Activated CD4-positive, alpha-beta T cell treated with anti-CD3 and anti-CD28 coated beads for 1 hour (primary cell): ENCODE data around the gene DTNB.

Experiments
- DNase-seq: peaks from one replicate; pipeline ENCODE4 v3.0.0-alpha.2; 2020

The DTNB gene

GRCh38 chr2:25362434-25363145, 310.8 kb downstream of the DTNB start:
- DNase-seq: peak; percentile 39

- peak; percentile 92 for DNase-seq
Observed at GRCh38 chr2:25362049-25362433, 311.3 kb downstream of the DTNB start.

DNA sequence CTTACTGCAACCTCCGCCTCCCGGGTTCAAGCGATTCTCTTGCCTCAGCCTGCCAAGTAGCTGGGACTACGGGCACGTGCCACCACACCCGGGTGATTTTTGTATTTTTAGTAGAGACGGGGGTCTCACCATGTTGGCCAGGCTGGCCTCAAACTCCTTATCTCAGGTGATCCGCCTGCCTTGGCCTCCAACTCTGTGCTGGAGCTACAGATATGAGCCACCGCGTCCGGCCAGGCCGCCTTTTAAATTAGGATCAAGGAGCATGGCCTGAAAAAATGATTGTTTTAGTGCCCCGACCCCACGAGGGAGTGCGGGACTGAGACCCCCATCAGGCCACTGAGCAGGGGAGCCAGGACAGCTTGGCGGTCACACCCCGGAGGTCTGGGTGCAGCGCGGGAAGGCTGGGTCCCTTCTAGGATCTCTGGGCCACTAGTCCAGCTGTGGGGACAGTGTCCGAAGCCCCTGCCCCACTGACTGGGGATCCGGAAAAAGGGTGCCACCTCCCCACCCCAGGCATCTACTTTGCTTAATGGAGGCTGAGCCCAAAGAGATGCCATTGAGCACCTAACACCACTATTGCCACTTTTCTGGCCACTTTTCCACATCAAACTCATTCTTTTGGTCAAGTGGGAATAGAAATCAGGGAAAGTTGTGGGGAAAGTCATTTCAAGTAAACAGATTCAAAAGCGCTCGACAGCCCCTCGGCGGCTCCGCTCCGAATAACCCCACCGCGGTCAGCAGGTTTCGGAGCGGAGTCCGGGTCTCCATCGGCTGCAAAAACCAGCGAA, 311.9 kb downstream of the DTNB start:
- no peak for DNase-seq

- no peak for DNase-seq
Observed at GRCh38 chr2:25358836-25359235, 314.5 kb downstream of the DTNB start.

GRCh38 chr2:25358249-25358815, 315.0 kb downstream of the DTNB start:
- no peak for DNase-seq

- no peak for DNase-seq
Observed at GRCh38 chr2:25356088-25356487, 317.3 kb downstream of the DTNB start.

- DNase-seq: no peak
Observed at GRCh38 chr2:25355270-25355669, 318.1 kb downstream of the DTNB start.

- no peak for DNase-seq
Observed at GRCh38 chr2:25354116-25354515, 319.3 kb downstream of the DTNB start.

GRCh38 chr2:25349397-25349796, 324.0 kb downstream of the DTNB start:
- no peak for DNase-seq

DNA sequence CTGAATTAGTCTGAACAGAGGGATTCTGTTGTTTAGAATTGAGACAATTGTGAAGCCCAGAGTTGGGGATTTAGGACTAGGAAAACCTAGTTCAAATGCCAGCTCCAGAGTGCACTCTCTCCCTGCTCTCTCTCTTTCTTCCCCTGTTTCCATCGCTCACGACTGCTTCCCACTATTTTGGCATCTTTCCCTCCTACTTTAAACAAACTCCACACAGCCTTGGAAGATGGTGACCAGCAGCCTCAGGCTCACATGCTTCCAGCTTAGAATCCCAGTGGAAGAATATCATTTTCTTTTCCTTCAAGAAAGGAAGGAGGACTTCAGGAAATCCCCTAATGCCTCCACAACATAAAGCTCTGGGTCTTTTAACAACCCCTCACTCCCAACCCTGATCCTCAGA, 325.5 kb downstream of the DTNB start:
- no peak for DNase-seq

DNA sequence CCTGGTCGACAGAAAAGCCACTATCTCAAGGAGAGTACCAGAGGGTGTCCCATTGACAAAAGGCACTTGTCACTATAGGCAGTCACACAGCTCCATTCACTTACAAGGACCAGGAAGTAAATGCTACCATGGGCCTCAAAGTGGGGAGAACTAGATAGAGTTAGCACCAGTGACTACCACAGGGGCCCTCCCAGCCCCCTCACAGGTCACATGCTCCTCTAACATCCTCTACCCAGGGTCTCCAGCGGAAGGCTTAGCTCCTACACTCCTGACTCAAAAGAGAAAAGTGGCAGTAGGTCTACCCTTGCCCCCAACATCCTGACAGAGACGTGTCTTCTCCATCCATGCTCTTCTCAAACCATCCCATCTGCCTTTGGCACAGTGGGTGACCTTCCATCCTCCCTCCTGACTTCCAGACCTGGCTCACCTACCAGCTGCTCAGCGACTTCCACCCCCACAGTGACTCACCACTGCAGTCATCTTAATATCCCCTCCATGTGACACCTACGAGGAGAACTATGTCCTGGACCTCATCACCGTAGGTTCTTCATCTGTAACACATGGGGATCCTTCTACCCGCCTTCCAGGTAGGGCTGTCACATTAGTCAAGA, 326.1 kb downstream of the DTNB start:
- no peak for DNase-seq

DNA sequence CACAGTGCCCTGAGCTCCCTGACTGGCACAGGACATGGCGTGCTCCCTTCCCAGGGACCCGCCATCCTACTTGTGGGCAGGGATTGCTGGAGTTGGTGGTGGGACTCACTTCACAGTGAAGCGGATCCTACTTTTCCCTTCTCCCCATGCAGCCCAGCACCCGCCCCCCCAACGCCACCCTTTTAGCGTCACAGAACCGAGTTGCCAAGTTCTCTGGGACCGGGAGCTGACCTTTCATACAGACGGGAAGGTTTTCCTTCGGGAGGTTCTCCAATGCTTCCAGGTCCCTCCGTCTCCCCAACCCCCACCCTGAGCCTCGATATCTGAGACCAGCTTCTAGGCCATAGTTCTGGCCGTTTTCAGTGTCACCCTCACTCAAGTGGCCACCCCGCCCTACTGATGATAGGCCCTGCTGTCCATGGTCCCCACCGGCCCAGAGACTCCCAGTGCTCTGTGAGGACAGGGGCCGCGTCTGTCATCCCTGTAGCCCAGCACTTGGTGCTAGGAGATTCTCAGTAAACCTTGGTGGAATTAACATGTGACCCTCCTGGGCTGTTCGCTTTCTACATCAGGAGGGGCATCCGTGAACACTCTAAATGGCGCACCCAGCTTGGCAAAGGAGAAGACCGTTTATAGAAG, 330.1 kb downstream of the DTNB start:
- no peak for DNase-seq

DNA sequence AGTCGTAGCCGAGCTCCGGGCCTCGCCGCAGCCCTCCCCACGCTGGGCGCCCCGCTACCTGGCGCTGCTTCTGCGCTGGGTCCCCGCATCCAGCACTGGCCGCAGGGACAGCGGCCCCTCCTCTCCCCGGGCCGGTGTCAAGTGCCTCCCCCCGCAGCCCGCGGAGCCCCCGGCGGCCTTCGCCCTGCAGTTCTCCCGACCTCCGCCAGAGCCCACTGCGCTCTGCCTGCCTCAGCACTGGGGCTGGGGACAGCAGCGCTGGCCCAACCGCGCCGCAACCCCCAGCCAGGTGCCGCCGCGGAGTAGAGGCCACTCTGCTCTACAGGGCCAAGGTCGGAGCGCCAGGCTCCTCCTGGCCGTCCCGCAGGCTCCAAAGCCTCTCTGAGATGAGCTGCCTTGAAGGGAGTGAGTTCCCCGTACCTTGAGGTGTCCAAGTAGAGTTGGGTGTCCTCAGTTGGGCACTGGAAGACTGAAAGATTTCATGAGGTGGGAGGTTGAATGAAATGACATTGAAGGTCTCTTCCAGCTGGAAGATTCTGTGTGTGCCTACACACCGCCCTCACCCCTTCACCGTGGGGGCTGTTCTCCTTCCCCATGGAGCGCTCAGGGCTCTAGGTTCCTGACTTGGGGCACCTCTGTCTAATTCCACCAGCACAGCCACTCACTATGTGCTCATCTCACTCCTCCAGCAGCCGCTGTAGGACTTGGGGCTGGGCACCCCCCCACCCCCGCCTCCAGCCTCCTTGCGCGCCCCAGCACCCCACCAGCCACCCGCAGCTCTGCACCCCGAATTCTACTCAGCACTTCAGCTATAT, 330.8 kb downstream of the DTNB start:
- DNase-seq: peak; percentile 68

GRCh38 chr2:25341753-25342371, 331.5 kb downstream of the DTNB start, which contains the start of gene DNMT3A:
DNMT3A (minus strand) TSS chr2:25341925; CDS start chr2:25313984, 27,941 bp downstream.
- peak; percentile 47 for DNase-seq

DNA sequence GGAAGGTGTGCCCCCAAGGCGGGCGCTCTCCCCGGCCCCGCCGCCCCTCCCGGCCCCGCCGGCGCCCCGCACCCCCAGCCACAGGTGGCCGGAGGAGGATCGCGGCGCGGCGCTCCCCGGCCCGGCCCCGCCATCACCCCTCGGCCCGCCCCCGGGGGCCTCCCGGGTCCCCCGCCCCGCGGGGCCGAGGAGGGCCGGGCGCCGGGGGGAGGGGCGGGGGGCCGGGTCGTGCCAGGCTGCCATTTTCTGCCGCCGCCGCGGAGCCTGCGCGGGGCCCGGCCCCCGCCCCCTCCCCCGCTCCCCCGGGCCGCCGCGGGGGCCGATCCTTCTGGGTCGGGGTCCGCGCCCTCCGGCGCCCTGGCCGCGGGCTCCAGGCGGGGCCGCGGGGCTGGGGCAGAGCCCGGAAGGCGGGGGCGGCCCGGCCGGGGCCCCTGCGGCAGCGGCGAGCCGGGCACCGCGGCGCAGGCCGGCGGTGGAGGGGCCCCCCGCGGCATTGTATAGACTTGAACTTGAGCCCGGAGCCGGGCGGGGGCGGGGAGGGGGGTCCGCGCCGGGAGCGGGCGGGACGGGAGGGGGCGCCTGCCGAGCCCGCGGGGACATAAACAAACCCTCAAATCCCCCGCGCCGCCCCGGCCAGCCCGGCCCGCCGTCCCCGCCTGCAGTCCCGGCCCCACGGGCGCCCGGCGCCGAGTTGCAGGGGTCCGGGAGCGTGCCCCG, 332.2 kb downstream of the DTNB start:
- DNase-seq: no peak

- no peak for DNase-seq
Observed at GRCh38 chr2:25340181-25340921, 333.0 kb downstream of the DTNB start.

GRCh38 chr2:25339791-25340180, 333.6 kb downstream of the DTNB start:
- no peak for DNase-seq

DNA sequence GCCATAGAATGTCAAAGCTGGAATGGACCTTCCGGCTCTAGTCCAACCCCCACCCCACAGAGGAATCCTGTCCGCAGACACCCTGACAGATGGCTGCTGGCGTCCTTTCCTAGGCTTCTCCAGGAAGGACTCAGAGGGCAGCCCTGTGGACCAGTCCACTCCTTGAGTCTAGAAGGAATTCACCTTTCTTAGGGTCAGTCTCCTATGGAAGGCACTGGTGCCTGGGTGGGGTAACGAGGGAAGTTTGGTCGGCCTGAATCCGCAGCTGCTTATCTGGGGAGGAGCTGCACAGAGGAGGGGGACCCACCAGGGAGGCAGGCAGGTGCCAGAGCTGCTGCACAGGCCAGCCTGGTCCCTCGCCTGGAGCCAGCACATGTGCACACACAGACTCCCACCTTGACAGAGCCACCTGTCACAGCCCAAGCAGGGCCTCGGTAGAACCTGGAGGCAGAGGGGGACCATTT, 334.1 kb downstream of the DTNB start:
- no peak for DNase-seq

DNA sequence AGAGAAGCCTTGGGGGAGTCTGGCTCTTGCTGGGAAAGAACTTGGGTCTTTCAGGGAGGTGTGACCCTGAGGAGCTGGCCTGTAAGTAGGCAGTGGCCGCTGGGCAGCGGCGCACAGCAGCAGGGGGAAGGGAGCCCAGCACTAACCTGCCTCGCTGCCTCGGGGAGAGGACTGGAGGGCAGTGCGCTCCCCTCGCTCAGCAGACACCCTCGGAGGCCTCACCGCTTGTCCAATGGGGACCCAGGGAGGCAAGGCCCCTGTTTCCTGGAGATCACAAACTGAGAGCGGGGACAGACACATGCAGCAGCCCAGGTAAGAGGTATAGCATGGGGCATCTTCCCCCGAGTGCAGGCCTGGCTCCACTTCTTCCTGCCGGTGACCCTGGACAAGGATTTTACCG, 335.0 kb downstream of the DTNB start:
- DNase-seq: no peak

- DNase-seq: no peak
Observed at GRCh38 chr2:25337891-25338290, 335.5 kb downstream of the DTNB start.
